Measurements from ENCODE around the gene DIRAS3.

DNA sequence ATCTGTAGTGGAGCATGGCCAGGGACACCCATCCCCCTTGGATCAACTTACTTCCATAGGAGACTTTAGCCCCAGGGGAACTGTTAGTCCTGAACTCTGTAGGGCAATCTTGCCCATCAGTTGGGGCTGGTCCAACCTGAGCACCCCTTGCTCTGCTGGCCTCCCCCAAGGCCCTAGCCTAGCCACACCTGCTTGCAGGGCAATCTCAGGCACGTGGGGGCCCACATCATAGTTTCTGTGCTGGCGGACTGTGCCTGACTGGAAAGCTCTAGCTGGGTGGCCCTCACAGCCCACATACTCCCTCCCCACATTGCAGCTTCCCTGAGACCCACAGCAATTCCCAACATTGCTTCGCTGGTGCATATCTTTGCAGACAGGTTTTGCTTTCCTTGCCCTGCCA is 6.6 kb upstream of the DIRAS3 start:
- TF ChIP-seq CTCF (IDR thresholded peaks at IDR 0.05) (no peak), EZH2 (IDR thresholded peaks at IDR 0.05) (no peak)

All from neural progenitor cell (in vitro differentiated cells).